GM19193 (cell line): ENCODE data around the gene HHLA2.

Experiments
- POLR2A ChIP-seq: IDR thresholded peaks from 4 replicates; pipeline ENCODE4 v1.6.1; 2011; ENCODE audit not compliant: insufficient read depth, insufficient read length; ENCODE audit errors: extremely low read depth

The HHLA2 gene

DNA sequence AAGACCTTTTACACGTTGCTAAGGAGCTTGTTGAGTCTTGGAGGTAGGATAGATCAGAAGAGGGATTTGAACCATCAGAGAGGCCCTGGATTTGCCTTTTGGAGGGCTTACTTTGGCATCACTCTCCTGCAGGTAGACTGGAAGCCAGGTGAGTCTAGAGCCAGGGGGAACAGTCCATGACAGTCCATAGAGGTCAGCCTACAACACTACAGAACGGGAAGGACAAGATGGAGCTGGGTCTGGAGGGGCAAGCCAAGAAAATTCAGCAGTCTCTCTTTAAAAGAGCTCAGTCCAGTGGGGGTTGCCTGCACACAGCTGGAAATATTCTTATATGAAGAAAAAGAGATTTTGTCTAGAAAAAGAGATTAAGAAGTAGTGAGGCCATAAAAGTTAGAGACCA, 60.7 kb downstream of the HHLA2 start:
- no peak for TF ChIP-seq POLR2A

DNA sequence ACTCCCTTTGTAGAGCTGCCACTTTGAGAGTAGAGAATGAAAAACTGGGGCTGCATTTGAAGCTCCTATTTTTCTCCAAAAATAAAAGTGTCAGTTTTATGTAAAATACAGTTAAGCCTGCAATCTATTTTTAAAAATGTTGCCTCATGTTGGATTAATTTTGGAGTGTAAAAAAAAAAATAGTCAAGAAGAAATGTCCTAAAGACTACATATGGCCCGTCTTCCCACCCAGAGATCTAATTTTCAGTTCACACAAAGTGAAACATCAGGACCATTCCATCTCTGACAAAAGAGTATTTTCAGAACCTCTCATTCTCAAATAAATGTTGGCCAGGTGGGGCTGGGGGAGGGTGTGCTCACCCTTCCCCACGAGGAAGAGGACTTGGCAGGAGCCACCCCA, 62.7 kb downstream of the HHLA2 start:
- TF ChIP-seq POLR2A: no peak

DNA sequence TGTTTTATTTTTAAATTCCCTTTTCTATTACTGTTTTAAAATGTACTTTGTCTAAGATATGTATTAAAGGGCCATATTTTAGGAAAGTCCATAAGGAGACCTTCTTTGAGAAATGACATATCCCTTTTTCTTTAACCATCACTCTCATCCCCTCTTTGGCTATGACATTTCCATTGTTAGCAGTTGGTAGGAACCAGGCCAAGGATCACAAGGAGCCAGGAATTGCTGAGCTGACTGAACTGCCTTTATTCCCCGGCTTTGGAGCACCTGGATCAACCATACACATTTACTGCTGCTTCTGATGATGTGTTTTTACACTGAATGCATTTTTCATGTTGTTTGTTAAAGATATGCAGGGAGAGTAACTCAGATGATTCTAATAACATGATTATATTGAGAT, 79.7 kb downstream of the HHLA2 start:
- TF ChIP-seq POLR2A: no peak

DNA sequence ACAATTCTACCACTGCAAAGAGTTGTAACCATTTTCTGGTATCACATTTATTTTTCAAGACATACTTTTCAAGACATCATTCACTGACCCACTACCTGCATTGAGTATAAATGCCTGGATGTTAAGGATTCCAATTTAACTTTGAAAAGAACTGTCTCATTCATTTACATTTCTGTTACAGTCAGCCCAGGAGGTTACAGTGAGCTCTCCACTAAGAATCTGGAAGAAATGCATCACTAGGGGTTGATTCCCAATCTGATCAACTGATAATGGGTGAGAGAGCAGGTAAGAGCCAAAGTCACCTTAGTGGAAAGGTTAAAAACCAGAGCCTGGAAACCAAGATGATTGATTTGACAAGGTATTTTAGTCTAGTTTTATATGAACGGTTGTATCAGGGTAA, 81.0 kb downstream of the HHLA2 start:
- no peak for TF ChIP-seq POLR2A

DNA sequence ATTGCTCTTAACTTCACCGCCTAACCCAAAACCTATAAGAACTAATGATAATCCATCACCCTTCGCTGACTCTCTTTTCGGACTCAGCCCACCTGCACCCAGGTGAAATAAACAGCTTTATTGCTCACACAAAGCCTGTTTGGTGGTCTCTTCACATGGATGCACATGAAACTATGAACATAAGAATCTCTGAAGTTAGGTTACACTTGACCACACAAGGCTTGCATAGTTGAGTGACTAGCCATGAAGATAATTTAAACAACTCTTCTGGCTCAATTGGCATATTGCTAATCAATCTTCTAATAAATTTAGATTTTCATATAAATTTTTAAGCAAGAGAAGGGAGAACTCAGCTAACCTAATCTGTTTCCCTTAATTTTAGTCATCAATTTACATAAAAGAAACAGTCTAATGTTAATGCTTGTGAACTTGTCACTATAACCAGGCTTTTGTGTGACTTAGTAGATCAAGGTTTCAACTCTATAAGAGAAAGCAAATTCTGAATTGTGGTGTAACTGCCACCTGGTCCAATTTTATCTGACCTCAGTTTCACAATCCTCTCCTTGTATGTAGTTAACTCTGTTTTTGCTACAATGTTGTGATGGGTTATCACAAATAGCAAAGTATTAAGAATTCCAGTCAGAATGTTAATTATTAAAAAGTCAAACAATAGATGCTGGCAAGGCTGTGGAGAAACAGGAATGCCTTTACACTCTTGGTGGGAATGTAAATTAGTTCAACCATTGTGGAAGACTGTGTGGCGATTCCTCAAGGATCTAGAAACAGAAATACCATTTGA, 82.0 kb downstream of the HHLA2 start:
- no peak for TF ChIP-seq POLR2A

DNA sequence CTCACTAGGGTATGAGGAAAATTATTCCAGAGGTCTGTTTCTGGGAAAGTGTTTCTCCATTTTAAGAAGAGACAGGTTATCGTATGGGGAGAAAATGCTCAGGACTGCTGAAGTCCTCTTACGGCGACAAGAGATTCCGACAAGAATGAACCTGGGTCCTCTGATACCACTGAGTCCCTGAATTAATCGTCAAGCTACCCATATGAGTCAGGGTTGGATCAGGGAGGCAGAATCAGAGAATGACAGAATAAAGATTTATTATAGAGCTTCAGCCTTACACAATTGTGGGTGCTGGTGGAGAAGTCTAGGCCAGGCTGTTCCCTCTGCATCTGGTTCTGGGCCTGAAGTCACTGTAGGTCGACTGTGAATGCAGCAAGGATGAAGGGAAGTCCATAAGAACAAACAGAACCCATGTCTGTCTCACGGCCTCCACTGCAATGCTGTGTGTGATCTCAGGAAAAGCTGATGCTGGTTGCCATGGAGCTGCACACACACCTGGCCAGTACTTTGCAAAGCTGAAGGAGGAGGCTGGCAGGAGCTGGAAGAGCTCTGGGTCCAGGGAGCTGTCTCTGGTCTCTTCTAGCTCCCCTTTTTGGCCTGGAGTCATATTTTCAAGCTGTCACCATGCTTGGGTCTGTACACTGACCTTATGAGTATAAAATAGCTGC, 83.9 kb downstream of the HHLA2 start:
- no peak for TF ChIP-seq POLR2A

DNA sequence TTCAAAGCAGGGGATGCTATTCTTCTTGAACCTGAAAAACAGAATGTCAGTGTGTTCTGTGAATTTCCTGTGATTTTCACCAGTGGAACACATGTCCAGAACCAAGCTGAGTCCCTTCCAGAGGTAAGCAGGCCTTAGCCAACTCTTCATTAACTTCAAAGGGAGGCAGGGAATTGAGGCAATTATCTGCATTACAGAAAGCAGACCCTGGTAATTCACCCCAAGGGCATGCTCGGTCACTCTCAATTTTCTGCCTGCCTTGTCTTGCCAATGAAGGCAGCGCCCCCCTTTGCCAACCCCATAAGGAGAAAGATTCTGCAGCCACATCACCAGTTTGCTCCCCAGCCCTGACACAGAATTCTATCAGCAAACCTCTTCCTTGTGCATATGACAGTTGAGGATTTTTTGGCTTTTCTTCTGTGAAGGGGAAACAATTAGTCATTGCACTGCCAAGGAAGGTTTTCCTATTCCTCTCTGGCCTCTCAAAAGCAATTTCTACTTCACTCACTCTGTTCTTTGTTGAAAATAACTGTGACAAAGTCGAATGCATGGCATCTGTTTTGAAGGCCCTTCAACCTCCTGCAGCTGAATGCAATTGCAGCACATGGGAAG, 85.3 kb downstream of the HHLA2 start:
- TF ChIP-seq POLR2A: no peak

DNA sequence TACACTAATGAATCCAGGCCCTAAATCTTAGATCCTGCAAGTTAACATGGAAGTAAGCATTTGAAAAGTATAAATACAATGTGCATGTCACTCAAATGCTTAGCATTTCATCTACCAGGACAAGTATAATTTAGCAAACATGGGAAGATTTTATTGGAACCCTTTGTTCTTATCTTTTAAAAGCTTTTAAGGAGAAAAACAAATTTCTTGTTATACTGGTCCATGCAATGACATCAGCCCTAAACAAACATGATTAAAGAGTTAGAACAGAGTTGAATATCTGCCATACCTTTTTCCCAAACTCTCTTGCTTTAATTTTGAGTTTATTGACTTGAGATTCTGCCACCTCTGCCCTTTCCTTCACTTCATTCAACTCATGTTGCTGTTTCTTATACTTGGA, 87.0 kb downstream of the HHLA2 start:
- no peak for TF ChIP-seq POLR2A

DNA sequence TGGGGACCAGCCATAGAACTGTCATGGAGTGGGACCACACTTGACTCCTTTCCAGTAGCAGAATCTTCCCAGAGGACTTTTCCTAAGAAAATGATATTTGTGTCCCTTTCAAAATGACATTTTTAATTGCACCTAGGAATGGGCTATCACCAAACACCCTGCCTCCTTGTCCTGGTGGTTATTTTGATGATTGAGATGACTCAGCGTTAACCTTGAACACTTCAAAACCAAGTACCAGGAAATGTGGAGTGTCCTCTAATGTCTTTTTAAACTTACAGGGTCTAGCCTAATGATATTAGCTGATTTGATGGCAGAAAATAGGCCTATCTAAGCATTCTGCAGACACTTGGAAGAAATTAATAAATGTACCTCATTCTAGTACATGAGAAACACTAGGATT, 90.7 kb downstream of the HHLA2 start:
- no peak for TF ChIP-seq POLR2A

DNA sequence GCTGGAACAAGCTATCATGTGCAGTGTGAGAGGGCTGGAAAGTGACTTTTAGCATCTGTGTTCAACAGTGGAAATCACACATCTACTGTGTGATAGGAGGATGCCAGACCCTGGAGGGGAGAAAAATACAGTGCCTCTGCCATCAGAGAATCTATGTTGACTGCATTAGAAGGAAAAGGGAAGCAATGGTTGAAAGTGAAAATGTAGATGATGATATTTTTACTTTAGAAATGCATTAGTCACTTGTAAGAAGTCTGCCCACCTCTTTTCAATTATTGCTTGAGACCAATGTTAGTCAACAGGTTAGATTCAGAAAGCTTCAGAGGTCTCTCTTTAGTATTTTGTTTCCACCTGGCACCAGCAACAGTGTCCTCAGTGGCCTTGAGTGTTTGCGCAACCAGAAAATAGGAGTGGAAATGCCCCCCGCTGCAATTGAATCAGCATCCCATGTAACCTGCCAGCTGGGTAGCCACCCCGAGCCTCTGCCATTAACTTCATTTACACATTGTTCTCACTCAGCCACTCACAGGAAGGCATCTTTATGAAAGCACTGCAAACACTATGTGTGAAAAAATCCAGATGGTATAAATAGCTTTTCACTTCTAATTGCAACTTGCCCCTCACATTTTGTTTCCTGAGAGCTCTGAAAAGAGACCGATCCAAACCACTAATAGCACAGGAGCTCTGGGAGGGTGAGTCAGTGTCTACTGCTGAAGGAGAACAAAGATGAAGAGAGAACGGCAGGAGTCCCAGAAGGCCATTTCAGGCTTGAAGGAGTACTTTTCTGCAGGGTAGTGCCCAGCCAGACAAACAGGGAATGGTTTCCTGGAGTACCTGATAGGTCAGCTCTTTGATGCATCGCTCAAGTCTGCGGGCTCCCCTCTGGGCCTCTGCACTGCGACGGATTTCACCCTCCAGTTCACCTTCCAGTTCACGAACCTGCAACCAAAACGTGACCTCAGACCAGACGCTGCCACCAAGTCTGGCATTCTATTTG, 92.1 kb downstream of the HHLA2 start:
- no peak for TF ChIP-seq POLR2A

DNA sequence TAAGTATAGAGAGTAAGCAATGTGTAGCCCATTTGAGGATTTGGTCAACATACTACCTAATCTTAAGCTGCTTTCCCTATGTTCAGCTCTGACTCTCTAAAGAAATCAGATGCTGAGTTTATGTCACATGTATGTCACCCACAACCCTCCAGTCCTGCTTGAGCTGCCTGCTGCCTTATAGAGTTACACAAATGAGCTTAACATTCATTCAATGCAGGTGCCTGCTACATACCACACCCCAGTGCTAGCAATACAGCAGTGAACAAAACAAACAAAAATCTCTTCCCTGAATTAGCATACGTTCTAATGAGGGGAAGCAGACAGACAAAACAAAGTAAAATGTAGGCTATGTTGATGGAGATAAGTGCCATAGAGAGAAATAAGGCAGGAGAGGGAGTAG, 93.0 kb downstream of the HHLA2 start:
- TF ChIP-seq POLR2A: no peak

DNA sequence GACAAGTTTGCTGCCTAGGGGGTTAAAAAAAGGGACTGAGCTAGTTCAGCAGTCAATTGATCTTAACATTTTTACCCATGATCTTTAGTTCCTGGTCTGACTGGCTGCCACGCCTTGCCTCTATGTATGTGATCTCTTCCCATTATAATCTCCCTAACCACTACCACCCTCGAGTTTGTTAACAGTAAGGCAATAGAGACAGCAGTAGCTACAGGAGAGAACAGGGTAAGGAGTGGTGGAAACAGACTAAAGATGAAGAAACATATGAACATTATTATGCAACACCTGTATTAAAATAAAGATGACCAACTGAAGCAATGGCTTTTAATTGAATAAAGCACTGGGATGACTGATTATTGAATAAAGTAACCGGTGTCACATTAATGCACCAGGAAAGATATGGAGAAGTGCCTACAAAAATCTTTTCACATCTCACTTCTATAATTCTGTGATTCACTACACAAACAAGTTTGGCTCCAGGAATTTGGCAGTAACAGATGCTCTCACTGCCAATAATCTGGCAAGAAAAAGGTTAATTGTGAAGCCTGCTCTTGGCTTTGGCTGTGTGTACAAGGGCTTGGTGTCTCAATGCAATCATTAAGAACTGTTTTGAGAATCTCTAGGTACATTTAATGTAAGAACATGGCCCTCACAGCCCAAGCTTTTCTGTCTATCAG, 95.7 kb downstream of the HHLA2 start:
- no peak for TF ChIP-seq POLR2A

DNA sequence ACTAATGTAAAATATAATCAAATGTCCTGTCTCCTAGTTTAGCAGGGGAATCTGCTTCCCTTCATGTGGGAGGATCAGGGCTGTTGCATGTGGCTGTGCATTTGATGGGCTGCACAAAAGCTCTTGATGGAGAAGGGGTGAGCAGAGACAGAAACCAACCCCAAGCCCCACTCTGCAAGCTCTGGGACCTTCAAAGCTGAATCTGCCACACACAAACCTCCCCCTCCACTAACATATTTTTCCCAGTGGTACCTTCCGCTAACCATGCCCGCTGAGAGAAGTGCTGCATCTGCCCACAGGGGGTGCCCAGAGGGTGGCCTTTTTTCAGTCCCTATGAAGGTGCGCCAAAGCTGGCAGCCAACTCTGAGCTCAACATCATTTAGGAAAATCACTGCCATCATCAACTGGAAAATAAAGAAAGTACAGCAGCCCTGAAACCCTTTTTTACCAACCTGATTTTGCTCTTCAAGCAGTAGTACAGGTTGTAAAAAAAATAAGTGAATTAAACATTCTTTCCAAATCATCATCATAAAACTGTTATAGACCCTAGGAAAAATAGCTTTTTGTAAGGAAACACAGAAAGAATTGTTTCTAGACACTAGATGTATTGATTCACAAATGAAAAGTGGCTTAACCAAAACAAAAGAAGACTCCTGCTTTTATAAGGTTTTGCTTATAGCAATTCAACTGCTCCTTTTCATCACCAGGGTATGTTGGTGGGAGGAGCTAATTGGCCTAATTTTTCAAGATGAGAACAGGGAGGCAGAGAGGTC, 97.0 kb downstream of the HHLA2 start:
- TF ChIP-seq POLR2A: no peak
